H1 (cell line): Measurements from ENCODE around the gene TAOK2. TPM values are rescaled to one million over a fixed set of nuclear protein-coding genes. Genes with fewer than 3 reads are reported as not detected.

Source experiments
- ASH2L ChIP-seq: fragments of 200-600, 300-600 bp; sonication (generic); IDR thresholded peaks from one replicate; pipeline ENCODE4 v1.7.1; 2017; ENCODE audit warnings: low read length
- CHD1 ChIP-seq: IDR thresholded peaks from 2 replicates; pipeline ENCODE4 v1.6.1; 2012; ENCODE audit warnings: low read depth, low read length, improper control_type of control experiment
- CHD2 ChIP-seq: IDR thresholded peaks from 2 replicates; pipeline ENCODE4 v1.6.1; 2012; ENCODE audit warnings: low read length, improper control_type of control experiment
- CTBP2 ChIP-seq: IDR thresholded peaks from 2 replicates; pipeline ENCODE4 v1.7.0; 2011; ENCODE audit warnings: borderline replicate concordance, mild to moderate bottlenecking, moderate library complexity, mixed read lengths, low read length; ENCODE audit not compliant: insufficient read depth, insufficient read length
- HDAC2 ChIP-seq, 2 experiments: fragments of 300-600 bp in 1 of 2; sonication (generic) in 1 of 2; IDR thresholded peaks; 2 replicates each; pipeline ENCODE4 v1.6.1; 2011 to 2012; ENCODE audit warnings: low read depth in 2 of 2, low read length in 2 of 2, mild to moderate bottlenecking in 2 of 2, moderate library complexity in 2 of 2, borderline replicate concordance in 1 of 2, inconsistent platforms in 1 of 2
- JUND ChIP-seq: IDR thresholded peaks from 2 replicates; pipeline ENCODE4 v1.6.1; 2011; ENCODE audit warnings: mild to moderate bottlenecking, improper control_type of control experiment, low read length
- KDM4A ChIP-seq: IDR thresholded peaks from one replicate; pipeline ENCODE4 v1.7.1; 2012; ENCODE audit warnings: low read depth, mild to moderate bottlenecking, moderate library complexity, low read length, inconsistent platforms; ENCODE audit not compliant: severe bottlenecking
- KDM5A ChIP-seq: fragments of 200-600 bp; IDR thresholded peaks from 2 replicates; pipeline ENCODE4 v1.7.1; 2012; ENCODE audit warnings: mild to moderate bottlenecking, low read length, inconsistent platforms, mixed read lengths
- PHF8 ChIP-seq: fragments of 200-600 bp; sonication (generic); conservative IDR thresholded peaks from 2 replicates; pipeline ENCODE4 v1.7.1; 2012; ENCODE audit warnings: low read depth, mild to moderate bottlenecking, inconsistent platforms, low read length, moderate library complexity
- POLR2AphosphoS5 ChIP-seq: IDR thresholded peaks from 2 replicates; pipeline ENCODE4 v1.6.1; 2011; ENCODE audit warnings: low read depth, low read length
- POU5F1 ChIP-seq: IDR thresholded peaks from 2 replicates; pipeline ENCODE4 v1.6.1; 2011; ENCODE audit warnings: low read depth, mild to moderate bottlenecking, low read length, moderate library complexity
- RXRA ChIP-seq: IDR thresholded peaks from 2 replicates; pipeline ENCODE4 v1.6.1; 2011; ENCODE audit warnings: low read depth, mild to moderate bottlenecking, low read length, moderate library complexity; ENCODE audit not compliant: insufficient read depth
- SAP30 ChIP-seq: fragments of 300-600 bp; sonication (generic); IDR thresholded peaks from 2 replicates; pipeline ENCODE4 v1.7.1; 2012; ENCODE audit warnings: low read length, moderate library complexity, mild to moderate bottlenecking, inconsistent platforms; ENCODE audit not compliant: insufficient read depth, insufficient replicate concordance
- SIN3A ChIP-seq, 2 experiments: IDR thresholded peaks in 1 of 2; conservative IDR thresholded peaks in 1 of 2; 2 replicates each; pipeline ENCODE4 v1.6.1; 2011 to 2012; ENCODE audit warnings: low read length in 2 of 2, improper control_type of control experiment in 1 of 2, low read depth in 1 of 2, mild to moderate bottlenecking in 1 of 2
- SIX5 ChIP-seq: IDR thresholded peaks from 2 replicates; pipeline ENCODE4 v1.6.1; 2011; ENCODE audit warnings: mild to moderate bottlenecking, low read depth, low read length
- SP1 ChIP-seq: IDR thresholded peaks from 2 replicates; pipeline ENCODE4 v1.6.1; 2011; ENCODE audit warnings: low read depth, low read length
- TAF1 ChIP-seq: IDR thresholded peaks from 2 replicates; pipeline ENCODE4 v1.6.1; 2011; ENCODE audit warnings: mild to moderate bottlenecking, low read depth, low read length
- TAF7 ChIP-seq: optimal IDR thresholded peaks from 2 replicates; pipeline ENCODE3; 2011; ENCODE audit warnings: low read depth, mild to moderate bottlenecking, inconsistent platforms, low read length, moderate library complexity, borderline replicate concordance
- polyA plus RNA-seq, 7 experiments: library from polyadenylated mRNA; depleted of rRNA in 3 of 7; stranded (reverse) in 5 of 7; unstranded in 2 of 7; fragments of >200 nt in 5 of 7; fragments of 200-250 nt in 2 of 7; gene quantifications; 1 replicate in 5 of 7; 2 replicates in 1 of 7; 4 replicates in 1 of 7; pipeline versions ENCODE4 v1.2.1 to v1.2.3, GENCODE V29; 2011 to 2013; ENCODE audit warnings: missing spikeins in 2 of 7, mixed read lengths in 2 of 7
- total RNA-seq: library from RNA; stranded (reverse); fragmentation: NEBNext Ultra II Directional; extraction: Animal tissue kit (Norgen Biotek cat#: 25700); gene quantifications from 2 replicates; pipeline ENCODE4 v1.2.1, GENCODE V29; 2021
- TF ChIP-seq, protein P1 (sequence below): IDR thresholded peaks from 2 replicates; pipeline ENCODE4 v1.6.1; 2011; ENCODE audit warnings: low read depth, mild to moderate bottlenecking, low read length; ENCODE audit not compliant: insufficient read depth

The TAOK2 gene
- total and polyA plus RNA-seq, 2 of the 8 experiments (the other 6 are each of a cell fraction or from before 2014, with no cell fraction given) = 13.5 to 32.6 TPM

GRCh38 chr16:29995911-29996765 is 22.5 kb downstream of the TAOK2 start, which contains the start of gene INO80E (continued):
- TF ChIP-seq SIN3A (conservative IDR thresholded peaks at IDR 0.05 in 1 of 2, IDR thresholded peaks at IDR 0.05 in 1 of 2; ENCODE audit: low read depth in 1 of 2, low read length in 2 of 2) (0 out of 4 replicates have a peak, but pooled peaks have one; percentile 14 to 58), KDM5A (peak; percentile 72), TAF7 (no peak), POU5F1 (no peak), CHD2 (0 out of 2 replicates have a peak, but pooled peaks have one; percentile 15), CTBP2 (no peak), SP1 (peak; percentile 35; the same call in 1 of the 2 replicates), HDAC2 (IDR thresholded peaks at IDR 0.05; ENCODE audit: borderline replicate concordance in 1 of 2, low read depth in 2 of 2, low read length in 2 of 2) (0 out of 4 replicates have a peak, but pooled peaks of 1 of the 2 experiments have one; percentile 43), ASH2L (peak; percentile 97), PHF8 (peak; percentile 53; the same call in 1 of the 2 replicates), RXRA (no peak), JUND (no peak), SIX5 (peak; percentile 71), POLR2AphosphoS5 (no peak; the same call in 1 of the 2 replicates), TAF1 (peak; percentile 43; the same call in 1 of the 2 replicates), CHD1 (no peak), SAP30 (peak; percentile 38), KDM4A (peak; percentile 85)
- TF ChIP-seq, protein P1, sequence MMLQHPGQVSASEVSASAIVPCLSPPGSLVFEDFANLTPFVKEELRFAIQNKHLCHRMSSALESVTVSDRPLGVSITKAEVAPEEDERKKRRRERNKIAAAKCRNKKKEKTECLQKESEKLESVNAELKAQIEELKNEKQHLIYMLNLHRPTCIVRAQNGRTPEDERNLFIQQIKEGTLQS = peak; percentile 71; the same call in 1 of the 2 replicates
- TF ChIP-seq, all 59 proteins: peak for 18
